Caco-2 (cell line): Measurements from ENCODE around the gene PADI2. TPM values are rescaled to one million over a fixed set of nuclear protein-coding genes. Genes with fewer than 3 reads are reported as not detected.

Experiments used
- BruUV-seq: library from RNA; stranded (reverse); fragments of 400-500 nt; replicated peaks from 2 replicates; lab custom pipeline; 2021; lab: Mats Ljungman, UMichigan
- CTCF ChIA-PET: fragments of 300-600 bp; sonication (Branson Sonifier 250); formaldehyde crosslinking; loops from one replicate; lab custom pipeline; 2022; ENCODE audit warnings: antibody characterized with exemption; lab: Charles Lee
- POLR2A ChIA-PET: fragments of 300-600 bp; sonication (Branson Sonifier 250); formaldehyde crosslinking; loops from one replicate; lab custom pipeline; 2022; ENCODE audit warnings: antibody characterized with exemption; lab: Charles Lee
- DNase-seq, 2 experiments: peaks; one replicate each; pipeline versions ENCODE4 v3.0.0 to v3.0.0-alpha.2; 2020 to 2022
- H3K27me3 ChIP-seq: replicated peaks from 2 replicates; pipeline ENCODE4 v1.6.0; 2011; ENCODE audit warnings: low read length; ENCODE audit not compliant: control insufficient read depth, insufficient read depth
- H3K36me3 ChIP-seq: 2 replicates; pipeline ENCODE4 v1.5.1; 2011; ENCODE audit warnings: low read length; ENCODE audit not compliant: control insufficient read depth, insufficient read depth
- H3K4me1 ChIP-seq: fragments of 250-450 bp; sonication (Bioruptor Pico); 2 replicates; pipeline ENCODE4 v1.5.1; 2020; ENCODE audit warnings: mild to moderate bottlenecking
- H3K4me3 ChIP-seq: 2 replicates; pipeline ENCODE4 v1.5.1; 2011; ENCODE audit warnings: low read depth, mild to moderate bottlenecking, control low read depth, low read length
- H3K9me3 ChIP-seq: fragments of 250-450 bp; sonication (Bioruptor Pico); 2 replicates; pipeline ENCODE4 v1.5.1; 2020; ENCODE audit warnings: mild to moderate bottlenecking, moderate library complexity
- H3K27ac Mint-ChIP-seq: one replicate; pipeline ENCODE4 v1.8.0; 2022; ENCODE audit warnings: mixed read lengths; ENCODE audit not compliant: unreplicated experiment
- H3K27me3 Mint-ChIP-seq: one replicate; pipeline ENCODE4 v1.8.0; 2022; ENCODE audit warnings: mixed read lengths; ENCODE audit not compliant: insufficient read depth, unreplicated experiment
- H3K36me3 Mint-ChIP-seq: one replicate; pipeline ENCODE4 v1.8.0; 2022; ENCODE audit warnings: mild to moderate bottlenecking, mixed read lengths; ENCODE audit not compliant: insufficient read depth, unreplicated experiment
- H3K4me1 Mint-ChIP-seq: one replicate; pipeline ENCODE4 v1.8.0; 2022; ENCODE audit warnings: low read depth, mixed read lengths; ENCODE audit not compliant: unreplicated experiment
- H3K4me3 Mint-ChIP-seq: one replicate; pipeline ENCODE4 v1.8.0; 2022; ENCODE audit warnings: mild to moderate bottlenecking, moderate library complexity, mixed read lengths; ENCODE audit not compliant: unreplicated experiment
- H3K9me3 Mint-ChIP-seq: one replicate; pipeline ENCODE4 v1.8.0; 2022; ENCODE audit warnings: mixed read lengths; ENCODE audit not compliant: unreplicated experiment
- intact Hi-C: fragments of 100-400 bp; cut with micrococcal nuclease; formaldehyde crosslinking; loops from one replicate; pipeline ENCODE4 v1.10.0; 2022; ENCODE audit not compliant: unreplicated experiment
- total RNA-seq: library from RNA; stranded (reverse); gene quantifications from 2 replicates; pipeline ENCODE4 v1.2.3, GENCODE V29; 2022
- TF ChIP-seq, protein P1 (sequence below), 2 experiments: fragments of 200-600 bp in 1 of 2; IDR thresholded peaks; 1 replicate in 1 of 2; 2 replicates in 1 of 2; pipeline versions ENCODE4 v1.5.1 to v1.8.0; 2011 to 2022; ENCODE audit warnings: antibody characterized with exemption in 1 of 2, control low read depth in 1 of 2, inconsistent platforms in 1 of 2, low read depth in 1 of 2, low read length in 1 of 2, mild to moderate bottlenecking in 1 of 2, moderate library complexity in 1 of 2; ENCODE audit not compliant: insufficient read depth in 1 of 2, severe bottlenecking in 1 of 2, unreplicated experiment in 1 of 2

Gene PADI2
- total RNA-seq, 1 experiment from 2014 or later, result 0.73 TPM

DNA sequence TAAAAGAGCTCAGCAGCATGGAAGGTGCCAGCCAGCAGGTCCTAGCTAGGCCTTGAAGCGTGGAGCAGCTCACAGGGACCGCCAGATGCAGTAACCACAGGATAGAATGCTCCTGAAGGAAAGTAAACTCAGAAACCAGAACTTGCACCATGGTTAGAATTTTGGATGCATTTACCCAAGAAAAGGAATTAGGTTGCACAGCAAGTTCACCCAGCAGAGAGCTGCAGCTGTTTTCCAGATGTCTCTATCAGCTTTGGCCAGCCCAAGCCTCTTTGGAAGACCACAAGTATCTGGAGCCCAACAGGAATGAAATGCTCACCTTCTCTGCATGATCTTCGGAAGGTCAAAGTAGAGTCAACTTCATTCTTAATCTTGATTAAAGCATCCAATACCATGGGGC lies 86.5 kb downstream of the PADI2 start:
- POLR2A ChIA-PET, result no interaction called here
- intact Hi-C loops, result no loop called here
- no peaks in the 10 kb centered on the region for H3K9me3 Mint-ChIP-seq
- no peaks in the 10 kb centered on the region for H3K4me1 Mint-ChIP-seq
- peaks cover 27% of the 10 kb centered on the region for H3K36me3 Mint-ChIP-seq
- TF ChIP-seq, protein P1, sequence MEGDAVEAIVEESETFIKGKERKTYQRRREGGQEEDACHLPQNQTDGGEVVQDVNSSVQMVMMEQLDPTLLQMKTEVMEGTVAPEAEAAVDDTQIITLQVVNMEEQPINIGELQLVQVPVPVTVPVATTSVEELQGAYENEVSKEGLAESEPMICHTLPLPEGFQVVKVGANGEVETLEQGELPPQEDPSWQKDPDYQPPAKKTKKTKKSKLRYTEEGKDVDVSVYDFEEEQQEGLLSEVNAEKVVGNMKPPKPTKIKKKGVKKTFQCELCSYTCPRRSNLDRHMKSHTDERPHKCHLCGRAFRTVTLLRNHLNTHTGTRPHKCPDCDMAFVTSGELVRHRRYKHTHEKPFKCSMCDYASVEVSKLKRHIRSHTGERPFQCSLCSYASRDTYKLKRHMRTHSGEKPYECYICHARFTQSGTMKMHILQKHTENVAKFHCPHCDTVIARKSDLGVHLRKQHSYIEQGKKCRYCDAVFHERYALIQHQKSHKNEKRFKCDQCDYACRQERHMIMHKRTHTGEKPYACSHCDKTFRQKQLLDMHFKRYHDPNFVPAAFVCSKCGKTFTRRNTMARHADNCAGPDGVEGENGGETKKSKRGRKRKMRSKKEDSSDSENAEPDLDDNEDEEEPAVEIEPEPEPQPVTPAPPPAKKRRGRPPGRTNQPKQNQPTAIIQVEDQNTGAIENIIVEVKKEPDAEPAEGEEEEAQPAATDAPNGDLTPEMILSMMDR (IDR thresholded peaks at IDR 0.05; ENCODE audit: insufficient read depth in 1 of 2, low read depth in 1 of 2, low read length in 1 of 2, severe bottlenecking in 1 of 2, unreplicated experiment in 1 of 2), result no peak
- Histone ChIP-seq H3K4me3 (no peak overlapping the region), H3K27me3 (no peaks in the 10 kb centered on the region), H3K4me1 (no peaks in the 10 kb centered on the region), H3K9me3 (no peaks in the 10 kb centered on the region), H3K36me3 (no peaks in the 10 kb centered on the region)
- no TSS peak for BruUV-seq
- CTCF ChIA-PET, result no interaction called here
- no peak overlapping the region for H3K4me3 Mint-ChIP-seq
- no peaks in the 10 kb centered on the region for H3K27me3 Mint-ChIP-seq
- DNase-seq, result no peak
- no peak overlapping the region for H3K27ac Mint-ChIP-seq

DNA sequence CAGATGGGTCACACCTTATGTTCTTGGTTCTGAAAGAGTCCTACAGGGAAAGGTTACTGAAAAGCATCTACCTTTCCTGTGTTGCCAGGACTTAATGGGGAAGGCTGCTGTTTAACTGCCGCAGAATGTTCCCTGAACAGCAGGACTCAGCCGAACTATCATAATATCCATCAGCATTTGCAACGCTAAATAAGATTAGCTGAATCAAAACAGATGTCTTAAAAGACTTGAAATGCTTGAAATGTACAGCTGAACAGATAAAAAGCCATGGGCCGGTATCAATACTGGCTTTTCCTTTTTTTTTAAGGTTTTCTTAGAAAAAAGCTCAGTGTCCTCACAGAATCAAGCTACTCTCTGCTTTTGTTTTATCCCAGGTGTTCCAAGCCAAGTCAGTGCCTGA lies 87.8 kb downstream of the PADI2 start:
- H3K4me1 ChIP-seq, result no peaks in the 10 kb centered on the region
- no peaks in the 10 kb centered on the region for H3K27me3 Mint-ChIP-seq
- no peak for DNase-seq
- H3K4me3 Mint-ChIP-seq, result no peak overlapping the region
- no peaks in the 10 kb centered on the region for H3K4me1 Mint-ChIP-seq
- no peaks in the 10 kb centered on the region for H3K9me3 Mint-ChIP-seq
- no peaks in the 10 kb centered on the region for H3K9me3 ChIP-seq
- POLR2A ChIA-PET, result no interaction called here
- no peak overlapping the region for H3K4me3 ChIP-seq
- no peak overlapping the region for H3K27ac Mint-ChIP-seq
- H3K27me3 ChIP-seq, result no peaks in the 10 kb centered on the region
- TF ChIP-seq, protein P1 (IDR thresholded peaks at IDR 0.05; ENCODE audit: insufficient read depth in 1 of 2, low read depth in 1 of 2, low read length in 1 of 2, severe bottlenecking in 1 of 2, unreplicated experiment in 1 of 2), result no peak
- H3K36me3 Mint-ChIP-seq, result peaks cover 36% of the 10 kb centered on the region
- no peaks in the 10 kb centered on the region for H3K36me3 ChIP-seq
- intact Hi-C loops, result no loop called here
- CTCF ChIA-PET, result no interaction called here
- no TSS peak for BruUV-seq

DNA sequence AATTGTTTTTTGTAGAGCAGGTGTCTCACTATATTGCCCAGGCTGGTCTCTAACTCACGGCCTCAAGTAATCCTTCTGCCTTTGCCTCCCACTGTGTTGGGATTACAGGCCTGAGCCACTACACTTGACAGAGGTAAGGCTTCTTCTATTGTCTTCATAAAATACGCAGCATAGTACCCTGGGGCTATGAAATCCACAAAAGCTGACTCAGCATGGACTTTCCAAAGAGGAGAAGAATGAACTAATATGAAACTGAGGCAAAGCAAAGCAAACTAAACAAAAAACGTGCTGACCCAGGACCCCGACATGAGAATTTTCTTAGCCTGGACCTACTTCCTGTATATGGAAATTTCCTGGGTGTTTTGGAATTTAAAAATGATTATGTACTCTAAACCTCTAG lies 89.0 kb downstream of the PADI2 start:
- Mint-ChIP-seq H3K4me3 (no peak overlapping the region), H3K4me1 (no peaks in the 10 kb centered on the region), H3K9me3 (no peaks in the 10 kb centered on the region), H3K27ac (no peak overlapping the region), H3K36me3 (peaks cover 29% of the 10 kb centered on the region), H3K27me3 (no peaks in the 10 kb centered on the region)
- Histone ChIP-seq H3K9me3 (no peaks in the 10 kb centered on the region), H3K36me3 (no peaks in the 10 kb centered on the region), H3K4me1 (no peaks in the 10 kb centered on the region), H3K27me3 (no peaks in the 10 kb centered on the region), H3K4me3 (no peak overlapping the region)
- POLR2A ChIA-PET, result no interaction called here
- no TSS peak for BruUV-seq
- TF ChIP-seq, protein P1 (IDR thresholded peaks at IDR 0.05; ENCODE audit: insufficient read depth in 1 of 2, low read depth in 1 of 2, low read length in 1 of 2, severe bottlenecking in 1 of 2, unreplicated experiment in 1 of 2), result no peak
- CTCF ChIA-PET, result no interaction called here
- no peak for DNase-seq
- intact Hi-C loops, result no loop called here
